Measurements from ENCODE around the gene KCNC4. TPM values are rescaled to one million over a fixed set of nuclear protein-coding genes. Genes with fewer than 3 reads are reported as not detected.

Gene KCNC4
- polyA plus RNA-seq, 1 donor from 2014 or later = 0.57 TPM

DNA sequence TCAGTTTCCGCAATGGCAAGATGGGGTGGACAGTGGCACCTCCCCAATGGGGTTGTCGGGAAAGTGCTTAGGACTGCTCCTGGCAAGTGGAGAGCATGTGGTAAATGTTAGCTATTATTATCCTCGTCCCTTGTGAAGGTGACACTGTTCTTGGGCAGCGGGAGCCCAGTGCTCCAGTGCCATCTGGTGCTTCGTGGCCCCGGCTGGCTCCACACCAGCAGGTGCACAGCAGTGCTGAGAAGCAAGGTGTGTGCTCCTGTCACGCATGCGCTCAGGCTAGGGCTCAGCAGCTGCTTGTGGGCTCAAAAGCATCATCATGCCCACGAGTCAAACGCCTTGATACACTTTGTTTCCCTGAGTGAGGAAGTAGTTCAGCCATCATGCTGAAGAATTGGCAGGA lies 24.9 kb upstream of the KCNC4 start:
- TF ChIP-seq, protein P1, sequence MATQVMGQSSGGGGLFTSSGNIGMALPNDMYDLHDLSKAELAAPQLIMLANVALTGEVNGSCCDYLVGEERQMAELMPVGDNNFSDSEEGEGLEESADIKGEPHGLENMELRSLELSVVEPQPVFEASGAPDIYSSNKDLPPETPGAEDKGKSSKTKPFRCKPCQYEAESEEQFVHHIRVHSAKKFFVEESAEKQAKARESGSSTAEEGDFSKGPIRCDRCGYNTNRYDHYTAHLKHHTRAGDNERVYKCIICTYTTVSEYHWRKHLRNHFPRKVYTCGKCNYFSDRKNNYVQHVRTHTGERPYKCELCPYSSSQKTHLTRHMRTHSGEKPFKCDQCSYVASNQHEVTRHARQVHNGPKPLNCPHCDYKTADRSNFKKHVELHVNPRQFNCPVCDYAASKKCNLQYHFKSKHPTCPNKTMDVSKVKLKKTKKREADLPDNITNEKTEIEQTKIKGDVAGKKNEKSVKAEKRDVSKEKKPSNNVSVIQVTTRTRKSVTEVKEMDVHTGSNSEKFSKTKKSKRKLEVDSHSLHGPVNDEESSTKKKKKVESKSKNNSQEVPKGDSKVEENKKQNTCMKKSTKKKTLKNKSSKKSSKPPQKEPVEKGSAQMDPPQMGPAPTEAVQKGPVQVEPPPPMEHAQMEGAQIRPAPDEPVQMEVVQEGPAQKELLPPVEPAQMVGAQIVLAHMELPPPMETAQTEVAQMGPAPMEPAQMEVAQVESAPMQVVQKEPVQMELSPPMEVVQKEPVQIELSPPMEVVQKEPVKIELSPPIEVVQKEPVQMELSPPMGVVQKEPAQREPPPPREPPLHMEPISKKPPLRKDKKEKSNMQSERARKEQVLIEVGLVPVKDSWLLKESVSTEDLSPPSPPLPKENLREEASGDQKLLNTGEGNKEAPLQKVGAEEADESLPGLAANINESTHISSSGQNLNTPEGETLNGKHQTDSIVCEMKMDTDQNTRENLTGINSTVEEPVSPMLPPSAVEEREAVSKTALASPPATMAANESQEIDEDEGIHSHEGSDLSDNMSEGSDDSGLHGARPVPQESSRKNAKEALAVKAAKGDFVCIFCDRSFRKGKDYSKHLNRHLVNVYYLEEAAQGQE (IDR thresholded peaks at IDR 0.05; ENCODE audit: borderline replicate concordance) = no peak
- no peak for TF ChIP-seq TAF1 (IDR thresholded peaks at IDR 0.05; ENCODE audit: low read depth)
- no peak for TF ChIP-seq EP300 (conservative IDR thresholded peaks at IDR 0.05; ENCODE audit: poor library complexity, severe bottlenecking)
- TF ChIP-seq, protein P2, sequence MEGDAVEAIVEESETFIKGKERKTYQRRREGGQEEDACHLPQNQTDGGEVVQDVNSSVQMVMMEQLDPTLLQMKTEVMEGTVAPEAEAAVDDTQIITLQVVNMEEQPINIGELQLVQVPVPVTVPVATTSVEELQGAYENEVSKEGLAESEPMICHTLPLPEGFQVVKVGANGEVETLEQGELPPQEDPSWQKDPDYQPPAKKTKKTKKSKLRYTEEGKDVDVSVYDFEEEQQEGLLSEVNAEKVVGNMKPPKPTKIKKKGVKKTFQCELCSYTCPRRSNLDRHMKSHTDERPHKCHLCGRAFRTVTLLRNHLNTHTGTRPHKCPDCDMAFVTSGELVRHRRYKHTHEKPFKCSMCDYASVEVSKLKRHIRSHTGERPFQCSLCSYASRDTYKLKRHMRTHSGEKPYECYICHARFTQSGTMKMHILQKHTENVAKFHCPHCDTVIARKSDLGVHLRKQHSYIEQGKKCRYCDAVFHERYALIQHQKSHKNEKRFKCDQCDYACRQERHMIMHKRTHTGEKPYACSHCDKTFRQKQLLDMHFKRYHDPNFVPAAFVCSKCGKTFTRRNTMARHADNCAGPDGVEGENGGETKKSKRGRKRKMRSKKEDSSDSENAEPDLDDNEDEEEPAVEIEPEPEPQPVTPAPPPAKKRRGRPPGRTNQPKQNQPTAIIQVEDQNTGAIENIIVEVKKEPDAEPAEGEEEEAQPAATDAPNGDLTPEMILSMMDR (IDR thresholded peaks at IDR 0.05; ENCODE audit: poor library complexity, severe bottlenecking) = no peak
- no peak for TF ChIP-seq EZH2 (IDR thresholded peaks at IDR 0.05; ENCODE audit: borderline replicate concordance, insufficient read depth, low read length, poor library complexity, severe bottlenecking)
- no peak for TF ChIP-seq SMC3 (conservative IDR thresholded peaks at IDR 0.05; ENCODE audit: poor library complexity)
- no peak for TF ChIP-seq POLR2AphosphoS5 (IDR thresholded peaks at IDR 0.05)
- no peak for TF ChIP-seq MXI1 (conservative IDR thresholded peaks at IDR 0.05; ENCODE audit: poor library complexity, severe bottlenecking)
- no peaks in the 10 kb centered on the region for H3K9me3 ChIP-seq (ENCODE audit: low read length)
- H3K9me2 ChIP-seq (ENCODE audit: insufficient read depth, low read length) = no peaks in the 10 kb centered on the region
- H3K4me3 ChIP-seq (ENCODE audit: low read length) = no peak overlapping the region
- no peak overlapping the region for H2AFZ ChIP-seq (ENCODE audit: low read depth, low read length)
- no peaks in the 10 kb centered on the region for H3K36me3 ChIP-seq (ENCODE audit: insufficient read depth, low read length)
- H4K20me1 ChIP-seq (ENCODE audit: insufficient read depth) = no peaks in the 10 kb centered on the region
- no peak overlapping the region for H3K27ac ChIP-seq (ENCODE audit: low read length)
- H3F3A ChIP-seq (ENCODE audit: insufficient read depth, low read length, poor library complexity, severe bottlenecking) = no peaks in the 10 kb centered on the region
- H3K79me2 ChIP-seq (replicated peaks; ENCODE audit: insufficient read depth, low read length) = no peaks in the 10 kb centered on the region
- no peak overlapping the region for H3K4me2 ChIP-seq (ENCODE audit: low read length)
- H3K9ac ChIP-seq (ENCODE audit: low read length) = no peak overlapping the region
- no peaks in the 10 kb centered on the region for H3K27me3 ChIP-seq (ENCODE audit: insufficient read depth, low read depth, low read length)

DNA sequence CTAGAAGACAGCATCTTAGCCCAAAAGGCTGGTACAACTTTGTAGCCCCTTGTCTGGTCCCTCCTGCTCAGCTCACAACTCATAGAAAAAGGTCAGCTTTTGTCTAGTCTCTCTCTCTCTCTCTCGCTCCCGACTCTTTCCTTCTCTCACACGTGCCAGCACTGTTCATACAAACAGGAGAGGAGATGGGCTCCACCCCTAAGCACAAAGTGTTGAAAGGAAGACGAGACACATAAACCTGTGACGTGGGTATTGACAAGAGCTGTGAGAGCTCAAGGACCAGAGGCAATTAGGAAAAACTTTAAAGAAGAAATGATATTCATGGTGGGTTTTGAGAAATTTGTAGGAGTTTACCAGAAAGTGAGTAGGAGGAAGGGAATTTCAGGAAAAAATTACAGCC lies 23.6 kb upstream of the KCNC4 start:
- Histone ChIP-seq H3K4me3 (ENCODE audit: low read length) (no peak overlapping the region), H3K9ac (ENCODE audit: low read length) (no peak overlapping the region), H4K20me1 (ENCODE audit: insufficient read depth) (no peaks in the 10 kb centered on the region), H3K27ac (ENCODE audit: low read length) (no peak overlapping the region), H3K9me3 (ENCODE audit: low read length) (no peaks in the 10 kb centered on the region), H3K9me2 (ENCODE audit: insufficient read depth, low read length) (no peaks in the 10 kb centered on the region), H3K79me2 (replicated peaks; ENCODE audit: insufficient read depth, low read length) (no peaks in the 10 kb centered on the region), H2AFZ (ENCODE audit: low read depth, low read length) (no peak overlapping the region), H3F3A (ENCODE audit: insufficient read depth, low read length, poor library complexity, severe bottlenecking) (no peaks in the 10 kb centered on the region), H3K4me2 (ENCODE audit: low read length) (no peak overlapping the region), H3K36me3 (ENCODE audit: insufficient read depth, low read length) (no peaks in the 10 kb centered on the region), H3K27me3 (ENCODE audit: insufficient read depth, low read depth, low read length) (no peaks in the 10 kb centered on the region)
- TF ChIP-seq MXI1 (conservative IDR thresholded peaks at IDR 0.05; ENCODE audit: poor library complexity, severe bottlenecking) (no peak), RAD21 (conservative IDR thresholded peaks at IDR 0.05) (no peak), EZH2 (IDR thresholded peaks at IDR 0.05; ENCODE audit: borderline replicate concordance, insufficient read depth, low read length, poor library complexity, severe bottlenecking) (no peak), TAF1 (IDR thresholded peaks at IDR 0.05; ENCODE audit: low read depth) (no peak), EP300 (conservative IDR thresholded peaks at IDR 0.05; ENCODE audit: poor library complexity, severe bottlenecking) (no peak), SMC3 (conservative IDR thresholded peaks at IDR 0.05; ENCODE audit: poor library complexity) (no peak), POLR2AphosphoS5 (IDR thresholded peaks at IDR 0.05) (no peak)
- TF ChIP-seq, protein P2 (IDR thresholded peaks at IDR 0.05; ENCODE audit: poor library complexity, severe bottlenecking) = no peak
- TF ChIP-seq, protein P1 (IDR thresholded peaks at IDR 0.05; ENCODE audit: borderline replicate concordance) = no peak
